ENCODE measurements around the gene LEMD2. TPM values are rescaled to one million over a fixed set of nuclear protein-coding genes. Genes with fewer than 3 reads are reported as not detected.
A peak's percentile ranks its signal among the peaks of the same experiment; 100 is the strongest.

LEMD2 gene
- total and polyA plus RNA-seq, 7 donors, result 21.3 to 63.3 (median 37.3) TPM

DNA sequence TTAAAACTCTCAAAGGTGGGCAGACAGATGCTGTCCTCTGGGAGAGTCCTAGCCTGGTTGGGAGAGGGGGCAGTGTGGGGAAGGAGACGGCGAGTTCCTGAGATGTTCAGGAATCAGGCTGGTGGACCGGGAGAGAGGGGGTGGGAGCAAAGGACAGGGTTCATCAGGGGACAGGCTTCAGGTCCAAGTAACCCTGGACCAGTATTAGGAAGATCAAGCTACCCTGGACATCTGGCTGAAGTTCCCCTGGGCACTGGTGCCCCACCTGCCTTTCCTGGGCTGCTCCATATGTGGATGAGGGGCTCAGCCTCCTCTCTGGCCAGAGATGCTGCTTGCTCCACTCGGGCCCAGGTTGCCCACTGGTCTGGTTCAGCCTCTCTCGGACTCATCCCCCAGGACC lies 41.1 kb downstream of the LEMD2 start:
- Histone ChIP-seq H3K36me3 (ENCODE audit: insufficient read depth in 1 of 2, low read depth in 1 of 2) (peaks cover 0 to 24% of the 10 kb centered on the region in 2 donors), H3K4me1 (peaks cover 27% of the 10 kb centered on the region), H3K9me3 (no peaks in the 10 kb centered on the region), H3K27ac (peak overlapping the region; percentile 100), H3K4me3 (peak overlapping the region; percentile 72), H3K27me3 (ENCODE audit: insufficient read depth in 3 of 3, low read length in 2 of 3) (no peaks in the 10 kb centered on the region)
- WGBS, 3 donors, result 40 to 45% (median 44%) methylated on average over 5 of the region's 5 CpGs
- TF ChIP-seq, protein P1, sequence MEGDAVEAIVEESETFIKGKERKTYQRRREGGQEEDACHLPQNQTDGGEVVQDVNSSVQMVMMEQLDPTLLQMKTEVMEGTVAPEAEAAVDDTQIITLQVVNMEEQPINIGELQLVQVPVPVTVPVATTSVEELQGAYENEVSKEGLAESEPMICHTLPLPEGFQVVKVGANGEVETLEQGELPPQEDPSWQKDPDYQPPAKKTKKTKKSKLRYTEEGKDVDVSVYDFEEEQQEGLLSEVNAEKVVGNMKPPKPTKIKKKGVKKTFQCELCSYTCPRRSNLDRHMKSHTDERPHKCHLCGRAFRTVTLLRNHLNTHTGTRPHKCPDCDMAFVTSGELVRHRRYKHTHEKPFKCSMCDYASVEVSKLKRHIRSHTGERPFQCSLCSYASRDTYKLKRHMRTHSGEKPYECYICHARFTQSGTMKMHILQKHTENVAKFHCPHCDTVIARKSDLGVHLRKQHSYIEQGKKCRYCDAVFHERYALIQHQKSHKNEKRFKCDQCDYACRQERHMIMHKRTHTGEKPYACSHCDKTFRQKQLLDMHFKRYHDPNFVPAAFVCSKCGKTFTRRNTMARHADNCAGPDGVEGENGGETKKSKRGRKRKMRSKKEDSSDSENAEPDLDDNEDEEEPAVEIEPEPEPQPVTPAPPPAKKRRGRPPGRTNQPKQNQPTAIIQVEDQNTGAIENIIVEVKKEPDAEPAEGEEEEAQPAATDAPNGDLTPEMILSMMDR (IDR thresholded peaks at IDR 0.05), result no peak
- ATAC-seq (peak in 1 of 4 donors; percentile 1), DNase-seq (no peak)
- intact Hi-C loops (cut with DNase I), result no loop called here

GRCh38 chr6:33746651-33747100 lies 42.3 kb downstream of the LEMD2 start, which contains the start of gene IP6K3:
Gene IP6K3, minus strand, starts transcription at chr6:33746905. Its CDS starts 11,429 bp downstream, at chr6:33735476.
- intact Hi-C loops (cut with DNase I), result no loop called here
- peak within 1 kb of the TSS; percentile 100 for H3K27ac ChIP-seq
- no peaks in the 10 kb centered on the region for H3K9me3 ChIP-seq
- peak; percentile 85 to 97 for DNase-seq
- H3K36me3 ChIP-seq (ENCODE audit: insufficient read depth in 1 of 2, low read depth in 1 of 2), result peaks cover 0 to 31% of the 10 kb centered on the region in 2 donors
- WGBS, 3 donors, result 7 to 23% (median 14%) methylated on average over 10 of the region's 10 CpGs
- TF ChIP-seq, protein P1 (IDR thresholded peaks at IDR 0.05), result no peak
- peaks cover 20% of the 10 kb centered on the region for H3K4me1 ChIP-seq
- H3K27me3 ChIP-seq (ENCODE audit: insufficient read depth in 3 of 3, low read length in 2 of 3), result no peaks in the 10 kb centered on the region
- H3K4me3 ChIP-seq, result peak within 1 kb of the TSS; percentile 72
- peak; percentile 46 to 56 (median 50) for ATAC-seq

DNA sequence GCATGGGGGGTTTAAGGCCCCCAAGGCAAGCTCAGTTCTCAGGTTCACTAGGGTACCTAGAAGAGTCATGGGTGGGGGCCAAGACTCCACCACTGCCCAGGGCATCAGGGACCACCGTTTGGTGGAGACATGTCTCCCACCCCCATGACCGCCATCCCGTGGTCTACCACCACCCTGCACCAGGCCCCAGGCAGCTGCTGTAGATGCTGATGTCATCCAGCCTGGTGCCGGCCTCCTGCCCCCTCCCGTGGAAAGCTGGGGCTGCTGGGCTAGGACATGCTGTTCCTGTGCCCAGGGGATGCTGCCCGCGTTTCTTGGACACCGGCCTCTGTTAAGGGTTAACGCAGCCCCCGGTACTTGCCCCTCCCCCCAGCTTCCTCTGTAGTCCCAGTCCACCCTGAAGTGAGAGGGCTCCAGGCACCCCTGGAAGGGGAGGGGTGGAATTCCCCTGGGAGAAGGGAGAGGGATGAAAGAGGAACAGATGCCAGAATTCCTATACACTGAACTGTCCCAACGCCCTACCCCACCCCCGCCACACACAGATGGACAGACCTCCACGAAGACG lies 42.8 kb downstream of the LEMD2 start:
- intact Hi-C loops (cut with DNase I), result no loop called here
- TF ChIP-seq, protein P1 (IDR thresholded peaks at IDR 0.05), result no peak
- peaks cover 18% of the 10 kb centered on the region for H3K4me1 ChIP-seq

GRCh38 chr6:33745548-33745947 lies 43.4 kb downstream of the LEMD2 start:
- Histone ChIP-seq H3K4me3 (peak overlapping the region; percentile 72), H3K36me3 (ENCODE audit: insufficient read depth in 1 of 2, low read depth in 1 of 2) (peaks cover 0 to 39% of the 10 kb centered on the region in 2 donors), H3K4me1 (peaks cover 19% of the 10 kb centered on the region), H3K9me3 (no peaks in the 10 kb centered on the region), H3K27ac (peak overlapping the region; percentile 100), H3K27me3 (ENCODE audit: insufficient read depth in 3 of 3, low read length in 2 of 3) (no peaks in the 10 kb centered on the region)
- DNase-seq, result no peak
- no peak for ATAC-seq
- 22 to 34% (median 26%) methylated on average over 7 of the region's 7 CpGs for WGBS, 3 donors
- TF ChIP-seq, protein P1 (IDR thresholded peaks at IDR 0.05), result no peak
- intact Hi-C loops (cut with DNase I), result no loop called here

More for the DNA sequence above, 42.8 kb downstream of the LEMD2 start:
- H3K9me3 ChIP-seq, result no peaks in the 10 kb centered on the region
- peak overlapping the region; percentile 72 for H3K4me3 ChIP-seq
- peak; percentile 28 to 48 (median 42) for ATAC-seq
- peaks cover 0 to 33% of the 10 kb centered on the region in 2 donors for H3K36me3 ChIP-seq (ENCODE audit: insufficient read depth in 1 of 2, low read depth in 1 of 2)
- peak; percentile 86 to 96 for DNase-seq
- no peaks in the 10 kb centered on the region for H3K27me3 ChIP-seq (ENCODE audit: insufficient read depth in 3 of 3, low read length in 2 of 3)
- peak overlapping the region; percentile 100 for H3K27ac ChIP-seq
- 11 to 14% (median 13%) methylated on average over 14 of the region's 14 CpGs for WGBS, 3 donors

Measured in psoas muscle (tissue), 8 donors.